ENCODE data around the gene KIT.

Gene KIT

GRCh38 chr4:54754394-54754793 is 96.6 kb downstream of the KIT start:
- no peak for DNase-seq (ENCODE audit: low spot score)
- no peak for ATAC-seq (ENCODE audit: low read depth)
- H3K27ac ChIP-seq (ENCODE audit: poor library complexity, severe bottlenecking) = no peak overlapping the region
- no peaks in the 10 kb centered on the region for H3K4me1 ChIP-seq (ENCODE audit: insufficient read depth, poor library complexity, severe bottlenecking)
- no peaks in the 10 kb centered on the region for H3K36me3 ChIP-seq (ENCODE audit: low read depth)
- TF ChIP-seq CTCF (IDR thresholded peaks at IDR 0.05; ENCODE audit: poor library complexity, severe bottlenecking) = no peak
- H3K4me3 ChIP-seq (ENCODE audit: severe bottlenecking) = no peak overlapping the region
- peaks cover 5% of the 10 kb centered on the region for H3K27me3 ChIP-seq (ENCODE audit: insufficient read depth, poor library complexity, severe bottlenecking)
- no peaks in the 10 kb centered on the region for H3K9me3 ChIP-seq (ENCODE audit: severe bottlenecking)

GRCh38 chr4:54764476-54764875 is 106.7 kb downstream of the KIT start:
- H3K27me3 ChIP-seq (ENCODE audit: insufficient read depth, poor library complexity, severe bottlenecking) = peaks cover 5% of the 10 kb centered on the region
- H3K9me3 ChIP-seq (ENCODE audit: severe bottlenecking) = no peaks in the 10 kb centered on the region
- DNase-seq (ENCODE audit: low spot score) (no peak), ATAC-seq (ENCODE audit: low read depth) (no peak)
- no peaks in the 10 kb centered on the region for H3K4me1 ChIP-seq (ENCODE audit: insufficient read depth, poor library complexity, severe bottlenecking)
- no peak overlapping the region for H3K27ac ChIP-seq (ENCODE audit: poor library complexity, severe bottlenecking)
- no peaks in the 10 kb centered on the region for H3K36me3 ChIP-seq (ENCODE audit: low read depth)
- no peak for TF ChIP-seq CTCF (IDR thresholded peaks at IDR 0.05; ENCODE audit: poor library complexity, severe bottlenecking)
- no peak overlapping the region for H3K4me3 ChIP-seq (ENCODE audit: severe bottlenecking)

- H3K27ac ChIP-seq (ENCODE audit: poor library complexity, severe bottlenecking) = no peak overlapping the region
- DNase-seq (ENCODE audit: low spot score) (no peak), ATAC-seq (ENCODE audit: low read depth) (no peak)
- H3K4me3 ChIP-seq (ENCODE audit: severe bottlenecking) = no peak overlapping the region
- H3K9me3 ChIP-seq (ENCODE audit: severe bottlenecking) = no peaks in the 10 kb centered on the region
- H3K4me1 ChIP-seq (ENCODE audit: insufficient read depth, poor library complexity, severe bottlenecking) = no peaks in the 10 kb centered on the region
- H3K36me3 ChIP-seq (ENCODE audit: low read depth) = no peaks in the 10 kb centered on the region
- peaks cover 6% of the 10 kb centered on the region for H3K27me3 ChIP-seq (ENCODE audit: insufficient read depth, poor library complexity, severe bottlenecking)
- no peak for TF ChIP-seq CTCF (IDR thresholded peaks at IDR 0.05; ENCODE audit: poor library complexity, severe bottlenecking)
Measured at GRCh38 chr4:54767376-54767775, 109.6 kb downstream of the KIT start.

GRCh38 chr4:54773022-54773421 is 115.3 kb downstream of the KIT start:
- no peak for TF ChIP-seq CTCF (IDR thresholded peaks at IDR 0.05; ENCODE audit: poor library complexity, severe bottlenecking)
- ATAC-seq (ENCODE audit: low read depth) (no peak), DNase-seq (ENCODE audit: low spot score) (no peak)
- Histone ChIP-seq H3K36me3 (ENCODE audit: low read depth) (no peaks in the 10 kb centered on the region), H3K4me3 (ENCODE audit: severe bottlenecking) (no peak overlapping the region), H3K4me1 (ENCODE audit: insufficient read depth, poor library complexity, severe bottlenecking) (no peaks in the 10 kb centered on the region), H3K9me3 (ENCODE audit: severe bottlenecking) (no peaks in the 10 kb centered on the region), H3K27ac (ENCODE audit: poor library complexity, severe bottlenecking) (no peak overlapping the region), H3K27me3 (ENCODE audit: insufficient read depth, poor library complexity, severe bottlenecking) (peaks cover 5% of the 10 kb centered on the region)

- no peaks in the 10 kb centered on the region for H3K9me3 ChIP-seq (ENCODE audit: severe bottlenecking)
- TF ChIP-seq CTCF (IDR thresholded peaks at IDR 0.05; ENCODE audit: poor library complexity, severe bottlenecking) = no peak
- no peak for DNase-seq (ENCODE audit: low spot score)
- no peak overlapping the region for H3K27ac ChIP-seq (ENCODE audit: poor library complexity, severe bottlenecking)
- peaks cover 3% of the 10 kb centered on the region for H3K27me3 ChIP-seq (ENCODE audit: insufficient read depth, poor library complexity, severe bottlenecking)
- H3K36me3 ChIP-seq (ENCODE audit: low read depth) = no peaks in the 10 kb centered on the region
- ATAC-seq (ENCODE audit: low read depth) = no peak
- no peak overlapping the region for H3K4me3 ChIP-seq (ENCODE audit: severe bottlenecking)
- no peaks in the 10 kb centered on the region for H3K4me1 ChIP-seq (ENCODE audit: insufficient read depth, poor library complexity, severe bottlenecking)
Measured at GRCh38 chr4:54779036-54779435, 121.3 kb downstream of the KIT start.

Measured in RWPE2 (cell line).